Ectodermal cell (in vitro differentiated cells): ENCODE measurements around the gene TAF11.
"Not testable (repeated sequence)": the region's sequence is repeated elsewhere in the genome, so short reads cannot be mapped to it uniquely, and the experiment has no call there.

ENCODE experiments used
- H3K27ac ChIP-seq: 2 replicates; pipeline ENCODE4 v1.7.0; 2013; ENCODE audit warnings: mild to moderate bottlenecking, low read depth, low read length; ENCODE audit not compliant: insufficient read depth, poor library complexity, severe bottlenecking
- H3K27me3 ChIP-seq: 2 replicates; pipeline ENCODE4 v1.7.0; 2013; ENCODE audit warnings: mild to moderate bottlenecking, low read length; ENCODE audit not compliant: insufficient read depth, control insufficient read depth, poor library complexity, severe bottlenecking
- H3K36me3 ChIP-seq: one replicate; pipeline ENCODE4 v1.7.0; 2013; ENCODE audit warnings: low read length; ENCODE audit not compliant: control insufficient read depth, insufficient read depth
- H3K4me1 ChIP-seq: one replicate; pipeline ENCODE4 v1.7.0; 2013; ENCODE audit warnings: low read length; ENCODE audit not compliant: control insufficient read depth, insufficient read depth
- H3K4me3 ChIP-seq: 2 replicates; pipeline ENCODE4 v1.7.0; 2013; ENCODE audit warnings: low read depth, low read length, control low read depth; ENCODE audit not compliant: insufficient read depth
- H3K9me3 ChIP-seq: 2 replicates; pipeline ENCODE4 v1.7.0; 2013; ENCODE audit warnings: mild to moderate bottlenecking, low read length, moderate library complexity; ENCODE audit not compliant: control insufficient read depth
- WGBS, 2 experiments: methylation state at CpG; one replicate each; pipeline ENCODE4 v1.1.7; 2013; ENCODE audit warnings: missing lambda C conversion rate in 2 of 2; 5-methylcytosine and 5-hydroxymethylcytosine counted together

TAF11 gene

GRCh38 chr6:34888874-34889555 lies 1.2 kb upstream of the TAF11 start, which contains the start of gene ANKS1A:
Gene ANKS1A (plus strand): TSS chr6:34889255. CDS start chr6:34889403, 148 bp downstream.
- no peaks in the 10 kb centered on the region for H3K4me1 ChIP-seq
- WGBS, 2 experiments, result 0 to 1% methylated on average over 59 to 60 of the region's 60 CpGs
- no peaks in the 10 kb centered on the region for H3K27me3 ChIP-seq
- no peaks in the 10 kb centered on the region for H3K36me3 ChIP-seq
- peak within 1 kb of the TSS; percentile 83 for H3K4me3 ChIP-seq
- H3K9me3 ChIP-seq, result no peaks in the 10 kb centered on the region
- peak within 1 kb of the TSS; percentile 86 for H3K27ac ChIP-seq

GRCh38 chr6:34888514-34888856 lies 643 bp upstream of the TAF11 start:
- Histone ChIP-seq H3K27ac (peak overlapping the region; percentile 86), H3K4me3 (peak overlapping the region; percentile 83), H3K9me3 (no peaks in the 10 kb centered on the region), H3K36me3 (no peaks in the 10 kb centered on the region), H3K4me1 (no peaks in the 10 kb centered on the region), H3K27me3 (no peaks in the 10 kb centered on the region)
- 1% methylated on average over 5 of the region's 5 CpGs for WGBS, 2 experiments

- not testable (repeated sequence) for H3K36me3 ChIP-seq, H3K27ac ChIP-seq, H3K9me3 ChIP-seq, H3K4me1 ChIP-seq, H3K4me3 ChIP-seq, H3K27me3 ChIP-seq
- WGBS, 2 experiments, result 93 to 95% methylated on average over 15 of the region's 15 CpGs
Observed at GRCh38 chr6:34885837-34886236, 2.0 kb downstream of the TAF11 start.

GRCh38 chr6:34884996-34885395 lies 2.8 kb downstream of the TAF11 start:
- Histone ChIP-seq H3K4me1 (no peaks in the 10 kb centered on the region), H3K27me3 (no peaks in the 10 kb centered on the region), H3K9me3 (no peaks in the 10 kb centered on the region), H3K4me3 (no peak overlapping the region), H3K36me3 (no peaks in the 10 kb centered on the region), H3K27ac (no peak overlapping the region)
- 98 to 100% methylated on average over 2 of the region's 2 CpGs for WGBS, 2 experiments

- not testable (repeated sequence) for H3K9me3 ChIP-seq, H3K4me3 ChIP-seq, H3K36me3 ChIP-seq, H3K4me1 ChIP-seq, H3K27me3 ChIP-seq, H3K27ac ChIP-seq
- 91 to 100% methylated on average over 1 of the region's 1 CpG for WGBS, 2 experiments
Observed at GRCh38 chr6:34884073-34884472, 3.8 kb downstream of the TAF11 start.

- WGBS, 2 experiments, result 93 to 95% methylated on average over 5 of the region's 5 CpGs
- H3K27me3 ChIP-seq, result no peaks in the 10 kb centered on the region
- H3K4me1 ChIP-seq, result no peaks in the 10 kb centered on the region
- peaks cover 20% of the 10 kb centered on the region for H3K36me3 ChIP-seq
- H3K9me3 ChIP-seq, result no peaks in the 10 kb centered on the region
- no peak overlapping the region for H3K27ac ChIP-seq
- H3K4me3 ChIP-seq, result no peak overlapping the region
Observed at GRCh38 chr6:34877869-34878485, 9.9 kb downstream of the TAF11 start.

- Histone ChIP-seq H3K4me1 (no peaks in the 10 kb centered on the region), H3K36me3 (peaks cover 27% of the 10 kb centered on the region), H3K27ac (no peak overlapping the region), H3K9me3 (no peaks in the 10 kb centered on the region), H3K4me3 (no peak overlapping the region), H3K27me3 (no peaks in the 10 kb centered on the region)
- 75 to 100% methylated on average over 1 of the region's 1 CpG for WGBS, 2 experiments
Observed at GRCh38 chr6:34877259-34877658, 10.6 kb downstream of the TAF11 start.

- Histone ChIP-seq H3K4me1 (no peaks in the 10 kb centered on the region), H3K27ac (no peak overlapping the region), H3K36me3 (peaks cover 30% of the 10 kb centered on the region), H3K9me3 (no peaks in the 10 kb centered on the region), H3K27me3 (no peaks in the 10 kb centered on the region), H3K4me3 (no peak overlapping the region)
- 95 to 100% methylated on average over 2 to 3 of the region's 3 CpGs for WGBS, 2 experiments
Observed at GRCh38 chr6:34876472-34876871, 11.4 kb downstream of the TAF11 start.

- H3K9me3 ChIP-seq, result no peaks in the 10 kb centered on the region
- H3K27me3 ChIP-seq, result no peaks in the 10 kb centered on the region
- H3K4me1 ChIP-seq, result no peaks in the 10 kb centered on the region
- WGBS, 2 experiments, result 87 to 93% methylated on average over 3 to 4 of the region's 4 CpGs
- H3K4me3 ChIP-seq, result no peak overlapping the region
- H3K27ac ChIP-seq, result no peak overlapping the region
- peaks cover 30% of the 10 kb centered on the region for H3K36me3 ChIP-seq
Observed at GRCh38 chr6:34875292-34876213, 12.3 kb downstream of the TAF11 start.

- no peaks in the 10 kb centered on the region for H3K27me3 ChIP-seq
- H3K4me1 ChIP-seq, result no peaks in the 10 kb centered on the region
- peaks cover 24% of the 10 kb centered on the region for H3K36me3 ChIP-seq
- no peak overlapping the region for H3K4me3 ChIP-seq
- H3K9me3 ChIP-seq, result no peaks in the 10 kb centered on the region
- no peak overlapping the region for H3K27ac ChIP-seq
- 75 to 82% methylated on average over 1 of the region's 1 CpG for WGBS, 2 experiments
Observed at GRCh38 chr6:34872332-34872731, 15.5 kb downstream of the TAF11 start.
